GM19452 (cell line): ENCODE measurements around the gene ACSL3.
"Not testable (repeated sequence)": the region's sequence is repeated elsewhere in the genome, so short reads cannot be mapped to it uniquely, and the experiment has no call there.

ENCODE experiments used
- ATAC-seq: cut with Tn5 transposase; IDR thresholded peaks from one replicate; pipeline ENCODE4 v1.9.1; 2021; ENCODE audit not compliant: unreplicated experiment

The ACSL3 gene

GRCh38 chr2:222968550-222969155, 107.8 kb downstream of the ACSL3 start:
- no peak for ATAC-seq

- no peak for ATAC-seq
These were observed 108.7 kb downstream of the ACSL3 start for GRCh38 chr2:222969491-222969890.

- ATAC-seq: no peak
These were observed 111.6 kb downstream of the ACSL3 start for GRCh38 chr2:222972420-222972819.

GRCh38 chr2:222973237-222973636, 112.4 kb downstream of the ACSL3 start:
- ATAC-seq: no peak

GRCh38 chr2:222973733-222974132, 112.9 kb downstream of the ACSL3 start:
- no peak for ATAC-seq

GRCh38 chr2:222976521-222977061, 115.8 kb downstream of the ACSL3 start:
- no peak for ATAC-seq

- ATAC-seq: no peak
These were observed 116.3 kb downstream of the ACSL3 start for GRCh38 chr2:222977121-222977520.

- no peak for ATAC-seq
These were observed 118.0 kb downstream of the ACSL3 start for GRCh38 chr2:222978850-222979249.

GRCh38 chr2:222979484-222979883, 118.6 kb downstream of the ACSL3 start:
- no peak for ATAC-seq

GRCh38 chr2:222982010-222982908, 121.4 kb downstream of the ACSL3 start:
- ATAC-seq: no peak

GRCh38 chr2:222982909-222983265, 122.1 kb downstream of the ACSL3 start:
- ATAC-seq: no peak

GRCh38 chr2:222984908-222985307, 124.1 kb downstream of the ACSL3 start:
- ATAC-seq: no peak

- ATAC-seq: no peak
These were observed 128.6 kb downstream of the ACSL3 start for GRCh38 chr2:222989431-222989830.

GRCh38 chr2:222990206-222990605, 129.4 kb downstream of the ACSL3 start:
- ATAC-seq: not testable (repeated sequence)

- no peak for ATAC-seq
These were observed 131.3 kb downstream of the ACSL3 start for GRCh38 chr2:222992137-222992536.
